HepG2 (cell line): ENCODE data around the gene STK4. TPM values are rescaled to one million over a fixed set of nuclear protein-coding genes. Genes with fewer than 3 reads are reported as not detected.

Experiments used
- CBX1 ChIP-seq: IDR thresholded peaks from one replicate; pipeline ENCODE4 v1.6.1; 2016; ENCODE audit warnings: antibody characterized with exemption, low read depth
- GFI1 ChIP-seq: sonication (generic); formaldehyde crosslinking; IDR thresholded peaks from 2 replicates; pipeline ENCODE4 v1.5.0; 2020; ENCODE audit warnings: missing genetic modification reagents, mild to moderate bottlenecking, borderline replicate concordance
- HCFC1 ChIP-seq: fragments of 150-350 bp; IDR thresholded peaks from 2 replicates; pipeline ENCODE4 v1.6.1; 2014; ENCODE audit warnings: low read depth, low read length
- IKZF4 ChIP-seq: sonication (generic); formaldehyde crosslinking; IDR thresholded peaks from 2 replicates; pipeline ENCODE4 v1.5.1; 2020; ENCODE audit warnings: borderline replicate concordance, mild to moderate bottlenecking, low read depth, missing genetic modification reagents; ENCODE audit errors: not compliant biosample characterization
- KLF11 ChIP-seq: IDR thresholded peaks from 2 replicates; pipeline ENCODE4 v1.6.1; 2016; ENCODE audit warnings: missing compliant biosample characterization
- NAIF1 ChIP-seq: sonication (generic); formaldehyde crosslinking; IDR thresholded peaks from 2 replicates; pipeline ENCODE4 v1.5.0; 2020; ENCODE audit warnings: mild to moderate bottlenecking, missing genetic modification reagents, borderline replicate concordance
- PAF1 ChIP-seq: IDR thresholded peaks from 2 replicates; pipeline ENCODE4 v1.6.1; 2016; ENCODE audit warnings: missing genetic modification reagents, missing compliant biosample characterization
- PHF5A ChIP-seq: IDR thresholded peaks from one replicate; pipeline ENCODE4 v1.6.1; 2018; ENCODE audit warnings: low read depth, missing genetic modification reagents; ENCODE audit not compliant: unreplicated experiment
- SALL1 ChIP-seq: sonication (generic); formaldehyde crosslinking; IDR thresholded peaks from 2 replicates; pipeline ENCODE4 v1.8.0; 2022; ENCODE audit warnings: mild to moderate bottlenecking, missing genetic modification reagents
- SAP130 ChIP-seq: IDR thresholded peaks from 2 replicates; pipeline ENCODE4 v1.6.1; 2016; ENCODE audit warnings: low read depth
- TP53 ChIP-seq: sonication (generic); formaldehyde crosslinking; conservative IDR thresholded peaks from 2 replicates; pipeline ENCODE4 v1.4.0; 2020; ENCODE audit warnings: missing genetic modification reagents
- ZNF484 ChIP-seq: sonication (generic); formaldehyde crosslinking; IDR thresholded peaks from 2 replicates; pipeline ENCODE4 v1.5.1; 2020; ENCODE audit warnings: mild to moderate bottlenecking, low read depth, missing genetic modification reagents, borderline replicate concordance
- ZNF713 ChIP-seq: sonication (generic); formaldehyde crosslinking; IDR thresholded peaks from 2 replicates; pipeline ENCODE4 v1.4.0; 2020; ENCODE audit warnings: mild to moderate bottlenecking, missing genetic modification reagents
- polyA plus RNA-seq, 8 experiments: library from polyadenylated mRNA; depleted of rRNA in 3 of 8; stranded (reverse) in 7 of 8; unstranded in 1 of 8; fragments of >200 nt; fragmentation: Illumina TruSeq in 4 of 8; extraction: Trizol in 4 of 8; gene quantifications; 2 replicates each; pipeline versions ENCODE4 v1.2.1 to v1.2.3, GENCODE V29; 2011 to 2016; ENCODE audit warnings: low read depth in 4 of 8, missing spikeins in 1 of 8, mixed read lengths in 1 of 8; ENCODE audit not compliant: insufficient read depth in 1 of 8
- total RNA-seq, 5 experiments: library from RNA; depleted of rRNA; stranded (reverse); fragments of >200 nt; fragmentation: Illumina TruSeq; extraction: Trizol; gene quantifications; 2 replicates each; pipeline ENCODE4 v1.2.3, GENCODE V29; 2016; ENCODE audit warnings: low read depth in 1 of 5
- TF ChIP-seq, protein P1 (sequence below), 2 experiments: fragments of 450-650 bp in 1 of 2; sonication (generic) in 1 of 2; formaldehyde crosslinking; IDR thresholded peaks; 2 replicates each; pipeline versions ENCODE4 v1.5.0 to v1.8.0; 2020 to 2022; ENCODE audit warnings: mild to moderate bottlenecking in 1 of 2, missing genetic modification reagents in 1 of 2
- TF ChIP-seq, protein P2 (sequence below): sonication (generic); formaldehyde crosslinking; IDR thresholded peaks from one replicate; pipeline ENCODE4 v1.5.1; 2020; ENCODE audit warnings: mild to moderate bottlenecking, missing genetic modification reagents; ENCODE audit errors: not compliant biosample characterization
- TF ChIP-seq, protein P3 (sequence below): sonication (generic); formaldehyde crosslinking; IDR thresholded peaks from 2 replicates; pipeline ENCODE4 v1.4.0; 2020; ENCODE audit warnings: missing genetic modification reagents, mild to moderate bottlenecking, borderline replicate concordance

Gene STK4
- total and polyA plus RNA-seq, 2 of the 13 experiments (the other 11 are each of a cell fraction or from before 2014, with no cell fraction given) = 25.6 to 38.3 TPM

DNA sequence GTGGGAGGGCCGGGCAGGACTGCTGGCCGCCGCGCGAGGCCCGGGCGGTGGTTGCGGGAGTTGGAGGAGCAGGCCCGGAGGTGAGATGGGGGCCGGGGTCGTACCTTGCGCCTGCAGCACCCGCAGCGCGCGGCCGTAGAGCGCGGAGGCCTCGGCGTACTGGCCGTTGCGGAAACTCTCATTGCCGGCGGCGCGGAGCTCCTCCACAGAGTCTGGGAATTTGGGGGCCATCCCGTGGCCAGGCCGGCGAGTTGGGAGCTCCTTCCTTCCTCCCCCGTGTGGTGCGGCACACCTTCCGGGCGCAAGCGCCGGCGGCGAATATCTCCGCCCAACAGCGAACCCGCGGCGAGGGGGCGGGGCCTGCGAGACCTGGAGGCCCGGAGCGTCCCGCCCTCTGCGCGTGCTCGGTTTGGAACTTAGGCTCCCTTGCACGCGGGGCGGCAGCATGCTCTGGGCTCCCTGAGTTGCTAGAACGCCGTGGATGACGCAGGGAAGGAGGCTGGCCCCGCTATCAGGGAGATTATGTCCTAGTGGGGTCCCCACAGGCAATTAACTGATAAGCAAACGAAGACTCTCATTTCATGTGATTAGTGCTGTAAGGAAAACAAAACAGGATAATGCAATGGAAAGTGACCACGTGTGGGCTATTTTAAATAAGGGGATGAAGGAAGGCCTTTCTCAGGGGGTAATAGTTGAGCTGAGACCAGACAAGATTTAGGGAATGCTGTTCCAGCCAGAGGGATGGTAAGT lies 6.0 kb upstream of the STK4 start, which contains the start of gene TOMM34 (continued):
- TF ChIP-seq, protein P1, sequence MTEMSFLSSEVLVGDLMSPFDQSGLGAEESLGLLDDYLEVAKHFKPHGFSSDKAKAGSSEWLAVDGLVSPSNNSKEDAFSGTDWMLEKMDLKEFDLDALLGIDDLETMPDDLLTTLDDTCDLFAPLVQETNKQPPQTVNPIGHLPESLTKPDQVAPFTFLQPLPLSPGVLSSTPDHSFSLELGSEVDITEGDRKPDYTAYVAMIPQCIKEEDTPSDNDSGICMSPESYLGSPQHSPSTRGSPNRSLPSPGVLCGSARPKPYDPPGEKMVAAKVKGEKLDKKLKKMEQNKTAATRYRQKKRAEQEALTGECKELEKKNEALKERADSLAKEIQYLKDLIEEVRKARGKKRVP (CRISPR knock-in tag; IDR thresholded peaks at IDR 0.05) = peak in 1 of 2 experiments; percentile 90; a peak in 2 of 4 replicates
- TF ChIP-seq SALL1 = peak; percentile 95
- no peak for TF ChIP-seq PAF1 (CRISPR knock-in tag)
- TF ChIP-seq CBX1 = peak; percentile 81
- peak; percentile 99 for TF ChIP-seq KLF11
- peak; percentile 95 for TF ChIP-seq SAP130 (CRISPR knock-in tag)
- TF ChIP-seq PHF5A (CRISPR knock-in tag) = peak; percentile 44
- TF ChIP-seq IKZF4 (CRISPR knock-in tag) = peak; percentile 98
- 0 out of 2 replicates have a peak, but pooled peaks have one; percentile 95 for TF ChIP-seq ZNF713 (CRISPR knock-in tag)
- TF ChIP-seq, protein P2, sequence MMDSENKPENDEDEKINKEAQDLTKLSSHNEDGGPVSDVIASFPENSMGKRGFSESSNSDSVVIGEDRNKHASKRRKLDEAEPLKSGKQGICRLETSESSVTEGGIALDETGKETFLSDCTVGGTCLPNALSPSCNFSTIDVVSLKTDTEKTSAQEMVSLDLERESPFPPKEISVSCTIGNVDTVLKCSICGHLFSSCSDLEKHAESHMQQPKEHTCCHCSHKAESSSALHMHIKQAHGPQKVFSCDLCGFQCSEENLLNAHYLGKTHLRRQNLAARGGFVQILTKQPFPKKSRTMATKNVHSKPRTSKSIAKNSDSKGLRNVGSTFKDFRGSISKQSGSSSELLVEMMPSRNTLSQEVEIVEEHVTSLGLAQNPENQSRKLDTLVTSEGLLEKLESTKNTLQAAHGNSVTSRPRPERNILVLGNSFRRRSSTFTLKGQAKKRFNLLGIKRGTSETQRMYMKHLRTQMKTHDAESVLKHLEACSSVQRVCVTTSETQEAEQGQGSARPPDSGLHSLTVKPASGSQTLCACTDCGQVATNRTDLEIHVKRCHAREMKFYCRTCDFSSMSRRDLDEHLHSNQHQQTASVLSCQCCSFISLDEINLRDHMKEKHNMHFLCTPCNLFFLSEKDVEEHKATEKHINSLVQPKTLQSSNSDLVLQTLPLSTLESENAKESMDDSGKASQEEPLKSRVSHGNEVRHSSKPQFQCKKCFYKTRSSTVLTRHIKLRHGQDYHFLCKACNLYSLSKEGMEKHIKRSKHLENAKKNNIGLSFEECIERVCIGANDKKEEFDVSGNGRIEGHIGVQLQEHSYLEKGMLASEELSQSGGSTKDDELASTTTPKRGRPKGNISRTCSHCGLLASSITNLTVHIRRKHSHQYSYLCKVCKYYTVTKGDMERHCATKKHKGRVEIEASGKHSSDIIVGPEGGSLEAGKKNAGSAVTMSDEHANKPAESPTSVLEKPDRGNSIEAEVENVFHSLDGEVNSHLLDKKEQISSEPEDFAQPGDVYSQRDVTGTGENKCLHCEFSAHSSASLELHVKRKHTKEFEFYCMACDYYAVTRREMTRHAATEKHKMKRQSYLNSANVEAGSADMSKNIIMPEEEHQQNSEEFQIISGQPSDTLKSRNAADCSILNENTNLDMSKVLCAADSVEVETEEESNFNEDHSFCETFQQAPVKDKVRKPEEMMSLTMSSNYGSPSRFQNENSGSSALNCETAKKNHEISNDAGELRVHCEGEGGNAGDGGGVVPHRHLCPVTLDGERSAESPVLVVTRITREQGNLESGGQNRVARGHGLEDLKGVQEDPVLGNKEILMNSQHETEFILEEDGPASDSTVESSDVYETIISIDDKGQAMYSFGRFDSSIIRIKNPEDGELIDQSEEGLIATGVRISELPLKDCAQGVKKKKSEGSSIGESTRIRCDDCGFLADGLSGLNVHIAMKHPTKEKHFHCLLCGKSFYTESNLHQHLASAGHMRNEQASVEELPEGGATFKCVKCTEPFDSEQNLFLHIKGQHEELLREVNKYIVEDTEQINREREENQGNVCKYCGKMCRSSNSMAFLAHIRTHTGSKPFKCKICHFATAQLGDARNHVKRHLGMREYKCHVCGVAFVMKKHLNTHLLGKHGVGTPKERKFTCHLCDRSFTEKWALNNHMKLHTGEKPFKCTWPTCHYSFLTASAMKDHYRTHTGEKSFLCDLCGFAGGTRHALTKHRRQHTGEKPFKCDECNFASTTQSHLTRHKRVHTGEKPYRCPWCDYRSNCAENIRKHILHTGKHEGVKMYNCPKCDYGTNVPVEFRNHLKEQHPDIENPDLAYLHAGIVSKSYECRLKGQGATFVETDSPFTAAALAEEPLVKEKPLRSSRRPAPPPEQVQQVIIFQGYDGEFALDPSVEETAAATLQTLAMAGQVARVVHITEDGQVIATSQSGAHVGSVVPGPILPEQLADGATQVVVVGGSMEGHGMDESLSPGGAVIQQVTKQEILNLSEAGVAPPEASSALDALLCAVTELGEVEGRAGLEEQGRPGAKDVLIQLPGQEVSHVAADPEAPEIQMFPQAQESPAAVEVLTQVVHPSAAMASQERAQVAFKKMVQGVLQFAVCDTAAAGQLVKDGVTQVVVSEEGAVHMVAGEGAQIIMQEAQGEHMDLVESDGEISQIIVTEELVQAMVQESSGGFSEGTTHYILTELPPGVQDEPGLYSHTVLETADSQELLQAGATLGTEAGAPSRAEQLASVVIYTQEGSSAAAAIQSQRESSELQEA (CRISPR knock-in tag) = peak; percentile 93
- TF ChIP-seq NAIF1 (CRISPR knock-in tag) = peak; percentile 97
- TF ChIP-seq GFI1 (CRISPR knock-in tag) = peak; percentile 51
- no peak; the same call in 1 of the 2 replicates for TF ChIP-seq ZNF484
- 0 out of 2 replicates have a peak, but pooled peaks have one; percentile 17 for TF ChIP-seq TP53 (CRISPR knock-in tag)
- no peak; the same call in 1 of the 2 replicates for TF ChIP-seq HCFC1
- TF ChIP-seq, protein P3, sequence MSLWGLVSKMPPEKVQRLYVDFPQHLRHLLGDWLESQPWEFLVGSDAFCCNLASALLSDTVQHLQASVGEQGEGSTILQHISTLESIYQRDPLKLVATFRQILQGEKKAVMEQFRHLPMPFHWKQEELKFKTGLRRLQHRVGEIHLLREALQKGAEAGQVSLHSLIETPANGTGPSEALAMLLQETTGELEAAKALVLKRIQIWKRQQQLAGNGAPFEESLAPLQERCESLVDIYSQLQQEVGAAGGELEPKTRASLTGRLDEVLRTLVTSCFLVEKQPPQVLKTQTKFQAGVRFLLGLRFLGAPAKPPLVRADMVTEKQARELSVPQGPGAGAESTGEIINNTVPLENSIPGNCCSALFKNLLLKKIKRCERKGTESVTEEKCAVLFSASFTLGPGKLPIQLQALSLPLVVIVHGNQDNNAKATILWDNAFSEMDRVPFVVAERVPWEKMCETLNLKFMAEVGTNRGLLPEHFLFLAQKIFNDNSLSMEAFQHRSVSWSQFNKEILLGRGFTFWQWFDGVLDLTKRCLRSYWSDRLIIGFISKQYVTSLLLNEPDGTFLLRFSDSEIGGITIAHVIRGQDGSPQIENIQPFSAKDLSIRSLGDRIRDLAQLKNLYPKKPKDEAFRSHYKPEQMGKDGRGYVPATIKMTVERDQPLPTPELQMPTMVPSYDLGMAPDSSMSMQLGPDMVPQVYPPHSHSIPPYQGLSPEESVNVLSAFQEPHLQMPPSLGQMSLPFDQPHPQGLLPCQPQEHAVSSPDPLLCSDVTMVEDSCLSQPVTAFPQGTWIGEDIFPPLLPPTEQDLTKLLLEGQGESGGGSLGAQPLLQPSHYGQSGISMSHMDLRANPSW (CRISPR knock-in tag) = peak; percentile 77
